ENCODE measurements around the gene FAF1. TPM values are rescaled to one million over a fixed set of nuclear protein-coding genes. Genes with fewer than 3 reads are reported as not detected.
"Not testable (repeated sequence)": the region's sequence is repeated elsewhere in the genome, so short reads cannot be mapped to it uniquely, and the experiment has no call there.

The FAF1 gene
- total RNA-seq, 2 experiments from 2014 or later = 42.3 to 114 TPM

DNA sequence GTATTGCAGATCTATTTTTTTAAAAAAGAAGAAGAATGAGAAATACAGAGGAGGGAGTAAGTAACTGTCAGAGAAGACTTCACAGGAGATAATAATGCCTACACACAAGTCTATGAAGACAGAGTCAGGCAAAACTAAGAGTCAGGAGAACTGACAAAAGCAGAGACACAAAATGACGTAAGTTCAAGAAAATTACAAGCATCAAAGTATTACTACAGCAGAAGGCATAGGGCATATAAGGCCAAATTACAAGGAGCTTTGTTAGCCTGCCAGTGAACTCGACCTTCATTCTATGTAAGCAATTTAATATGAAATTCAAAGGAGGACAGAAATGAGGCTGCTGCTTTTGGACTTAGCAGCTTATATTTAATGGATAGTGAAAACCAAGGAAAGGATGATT lies 23.7 kb downstream of the FAF1 start:
- no peak overlapping the region for H3K4me2 ChIP-seq (ENCODE audit: low read length)
- H2AFZ ChIP-seq (ENCODE audit: low read length) = no peak overlapping the region
- BruUV-seq (replicated peaks) = no TSS peak
- no peaks in the 10 kb centered on the region for H3K9me2 ChIP-seq (ENCODE audit: insufficient read depth, low read length)
- H3K9me3 ChIP-seq (ENCODE audit: low read length) = no peaks in the 10 kb centered on the region
- POLR2A ChIA-PET = interaction anchor here (0.9 to 1.1 kb wide), 2 partner anchors 16 to 192 kb away, joined by 3 to 4 read pairs; no protein-coding TSS in a partner anchor
- H3K4me1 ChIP-seq (ENCODE audit: insufficient read depth, low read length, poor library complexity, severe bottlenecking) = peaks cover 6% of the 10 kb centered on the region
- no peaks in the 10 kb centered on the region; the same call in 1 of the 2 replicates for H4K20me1 ChIP-seq (ENCODE audit: insufficient read depth, low read length)
- intact Hi-C loops (cut with micrococcal nuclease; ENCODE audit: unreplicated experiment) = no loop called here
- CTCF ChIA-PET (ENCODE audit: unreplicated experiment) = no interaction called here
- TF ChIP-seq EZH2phosphoT487 (IDR thresholded peaks at IDR 0.05; ENCODE audit: borderline replicate concordance, low read depth, low read length) = no peak
- TF ChIP-seq, protein P1, sequence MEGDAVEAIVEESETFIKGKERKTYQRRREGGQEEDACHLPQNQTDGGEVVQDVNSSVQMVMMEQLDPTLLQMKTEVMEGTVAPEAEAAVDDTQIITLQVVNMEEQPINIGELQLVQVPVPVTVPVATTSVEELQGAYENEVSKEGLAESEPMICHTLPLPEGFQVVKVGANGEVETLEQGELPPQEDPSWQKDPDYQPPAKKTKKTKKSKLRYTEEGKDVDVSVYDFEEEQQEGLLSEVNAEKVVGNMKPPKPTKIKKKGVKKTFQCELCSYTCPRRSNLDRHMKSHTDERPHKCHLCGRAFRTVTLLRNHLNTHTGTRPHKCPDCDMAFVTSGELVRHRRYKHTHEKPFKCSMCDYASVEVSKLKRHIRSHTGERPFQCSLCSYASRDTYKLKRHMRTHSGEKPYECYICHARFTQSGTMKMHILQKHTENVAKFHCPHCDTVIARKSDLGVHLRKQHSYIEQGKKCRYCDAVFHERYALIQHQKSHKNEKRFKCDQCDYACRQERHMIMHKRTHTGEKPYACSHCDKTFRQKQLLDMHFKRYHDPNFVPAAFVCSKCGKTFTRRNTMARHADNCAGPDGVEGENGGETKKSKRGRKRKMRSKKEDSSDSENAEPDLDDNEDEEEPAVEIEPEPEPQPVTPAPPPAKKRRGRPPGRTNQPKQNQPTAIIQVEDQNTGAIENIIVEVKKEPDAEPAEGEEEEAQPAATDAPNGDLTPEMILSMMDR (conservative IDR thresholded peaks at IDR 0.05; ENCODE audit: low read length) = no peak
- H3K79me2 ChIP-seq (ENCODE audit: insufficient read depth, low read depth, low read length) = peaks cover 87% of the 10 kb centered on the region
- H3K36me3 ChIP-seq (ENCODE audit: insufficient read depth, low read length) = peaks cover 41% of the 10 kb centered on the region
- DNase-seq (ENCODE audit: low spot score) = no peak
- H3K4me3 ChIP-seq (ENCODE audit: low read depth, low read length, poor library complexity, severe bottlenecking) = no peak overlapping the region
- no peak overlapping the region for H3K27ac ChIP-seq (ENCODE audit: low read depth, low read length, poor library complexity, severe bottlenecking)

DNA sequence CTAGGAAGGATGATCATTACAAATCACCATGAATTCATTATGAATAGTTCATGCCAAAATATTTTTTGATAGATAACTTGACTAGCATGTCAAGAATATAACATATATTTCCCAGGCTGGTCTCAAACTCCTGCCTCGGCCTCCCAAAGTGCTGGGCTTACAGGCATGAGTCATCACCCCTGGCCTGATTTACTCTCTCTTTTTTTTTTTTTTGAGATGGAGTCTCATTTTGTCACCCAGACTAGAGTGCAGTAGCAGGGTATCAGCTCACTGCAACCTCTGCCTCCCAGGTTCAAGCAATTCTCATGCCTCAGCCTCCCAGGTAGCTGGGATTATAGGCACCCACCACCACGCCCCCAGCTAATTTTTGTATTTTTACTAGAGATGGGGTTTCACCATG lies 24.8 kb downstream of the FAF1 start:
- DNase-seq (ENCODE audit: low spot score); intact Hi-C loops (cut with micrococcal nuclease; ENCODE audit: unreplicated experiment); H3K4me2 ChIP-seq (ENCODE audit: low read length); H3K9me2 ChIP-seq (ENCODE audit: insufficient read depth, low read length); H4K20me1 ChIP-seq (ENCODE audit: insufficient read depth, low read length); H2AFZ ChIP-seq (ENCODE audit: low read length); H3K4me3 ChIP-seq (ENCODE audit: low read depth, low read length, poor library complexity, severe bottlenecking); CTCF ChIA-PET (ENCODE audit: unreplicated experiment); BruUV-seq (replicated peaks); H3K4me1 ChIP-seq (ENCODE audit: insufficient read depth, low read length, poor library complexity, severe bottlenecking); H3K9me3 ChIP-seq (ENCODE audit: low read length); H3K27ac ChIP-seq (ENCODE audit: low read depth, low read length, poor library complexity, severe bottlenecking): not testable (repeated sequence)
- peaks cover 87% of the 10 kb centered on the region for H3K79me2 ChIP-seq (ENCODE audit: insufficient read depth, low read depth, low read length)
- peaks cover 43% of the 10 kb centered on the region for H3K36me3 ChIP-seq (ENCODE audit: insufficient read depth, low read length)
- POLR2A ChIA-PET = interaction anchor here (1.1 to 1.8 kb wide), 2 partner anchors 15 to 191 kb away, joined by 3 to 7 read pairs; no protein-coding TSS in a partner anchor

DNA sequence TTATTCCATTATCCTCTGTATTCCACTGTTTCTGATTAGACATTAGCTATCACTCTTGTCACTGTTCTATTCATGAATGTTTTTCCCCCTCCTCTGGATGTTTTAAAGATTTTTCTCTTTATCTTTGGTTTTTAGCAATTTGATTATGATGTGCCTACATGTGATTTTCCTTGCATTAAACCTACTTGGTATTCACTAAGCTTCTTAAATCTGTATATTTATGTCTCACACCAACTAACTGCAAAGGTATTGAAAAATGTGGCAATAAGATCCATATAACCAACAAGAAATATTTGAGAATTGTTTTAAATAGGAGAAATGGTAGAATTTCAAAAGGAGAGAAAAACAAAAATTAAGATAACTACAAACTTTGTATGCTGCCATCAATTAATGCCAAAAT lies 25.2 kb downstream of the FAF1 start:
- BruUV-seq (replicated peaks) = no TSS peak
- Histone ChIP-seq H3K79me2 (ENCODE audit: insufficient read depth, low read depth, low read length) (peaks cover 87% of the 10 kb centered on the region), H4K20me1 (ENCODE audit: insufficient read depth, low read length) (peaks cover 5% of the 10 kb centered on the region), H3K27ac (ENCODE audit: low read depth, low read length, poor library complexity, severe bottlenecking) (no peak overlapping the region), H3K4me3 (ENCODE audit: low read depth, low read length, poor library complexity, severe bottlenecking) (no peak overlapping the region), H2AFZ (ENCODE audit: low read length) (no peak overlapping the region), H3K36me3 (ENCODE audit: insufficient read depth, low read length) (peaks cover 42% of the 10 kb centered on the region), H3K9me3 (ENCODE audit: low read length) (no peaks in the 10 kb centered on the region), H3K9me2 (ENCODE audit: insufficient read depth, low read length) (no peaks in the 10 kb centered on the region), H3K4me1 (ENCODE audit: insufficient read depth, low read length, poor library complexity, severe bottlenecking) (peaks cover 10% of the 10 kb centered on the region), H3K4me2 (ENCODE audit: low read length) (no peak overlapping the region)
- TF ChIP-seq, protein P1 (conservative IDR thresholded peaks at IDR 0.05; ENCODE audit: low read length) = no peak
- no peak for TF ChIP-seq EZH2phosphoT487 (IDR thresholded peaks at IDR 0.05; ENCODE audit: borderline replicate concordance, low read depth, low read length)
- intact Hi-C loops (cut with micrococcal nuclease; ENCODE audit: unreplicated experiment) = no loop called here
- DNase-seq (ENCODE audit: low spot score) = no peak
- ChIA-PET POLR2A (interaction anchor here (0.7 to 1.8 kb wide), 2 partner anchors 16 to 57 kb away, joined by 3 to 7 read pairs; no protein-coding TSS in a partner anchor), CTCF (ENCODE audit: unreplicated experiment) (no interaction called here)

DNA sequence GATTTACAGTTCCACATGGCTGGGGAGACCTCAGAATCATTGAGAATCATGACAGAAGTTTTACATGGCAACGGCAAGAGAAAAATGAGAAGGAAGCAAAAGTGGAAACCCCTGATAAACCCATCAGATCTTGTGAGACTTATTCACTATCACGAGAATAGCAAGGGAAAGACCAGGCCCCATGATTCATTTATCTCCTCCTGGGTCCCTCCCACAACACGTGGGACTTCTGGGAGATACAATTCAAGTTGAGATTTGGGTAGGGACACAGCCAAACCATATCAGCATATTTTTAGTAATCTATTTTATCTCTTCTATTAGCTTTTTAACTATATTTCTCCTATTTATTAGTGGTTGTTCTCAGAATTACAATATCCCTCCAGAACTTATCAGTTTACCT lies 26.3 kb downstream of the FAF1 start:
- BruUV-seq (replicated peaks); H3K27ac ChIP-seq (ENCODE audit: low read depth, low read length, poor library complexity, severe bottlenecking); H3K4me2 ChIP-seq (ENCODE audit: low read length); H3K9me3 ChIP-seq (ENCODE audit: low read length); DNase-seq (ENCODE audit: low spot score); CTCF ChIA-PET (ENCODE audit: unreplicated experiment); H3K4me3 ChIP-seq (ENCODE audit: low read depth, low read length, poor library complexity, severe bottlenecking); H2AFZ ChIP-seq (ENCODE audit: low read length); intact Hi-C loops (cut with micrococcal nuclease; ENCODE audit: unreplicated experiment); H3K9me2 ChIP-seq (ENCODE audit: insufficient read depth, low read length); H3K4me1 ChIP-seq (ENCODE audit: insufficient read depth, low read length, poor library complexity, severe bottlenecking): not testable (repeated sequence)
- peaks cover 11% of the 10 kb centered on the region for H4K20me1 ChIP-seq (ENCODE audit: insufficient read depth, low read length)
- POLR2A ChIA-PET = interaction anchor here (1.8 kb wide), 1 partner anchor 17 kb away, joined by 7 read pairs; no protein-coding TSS in a partner anchor
- peaks cover 42% of the 10 kb centered on the region for H3K36me3 ChIP-seq (ENCODE audit: insufficient read depth, low read length)
- H3K79me2 ChIP-seq (ENCODE audit: insufficient read depth, low read depth, low read length) = peaks cover 87% of the 10 kb centered on the region

DNA sequence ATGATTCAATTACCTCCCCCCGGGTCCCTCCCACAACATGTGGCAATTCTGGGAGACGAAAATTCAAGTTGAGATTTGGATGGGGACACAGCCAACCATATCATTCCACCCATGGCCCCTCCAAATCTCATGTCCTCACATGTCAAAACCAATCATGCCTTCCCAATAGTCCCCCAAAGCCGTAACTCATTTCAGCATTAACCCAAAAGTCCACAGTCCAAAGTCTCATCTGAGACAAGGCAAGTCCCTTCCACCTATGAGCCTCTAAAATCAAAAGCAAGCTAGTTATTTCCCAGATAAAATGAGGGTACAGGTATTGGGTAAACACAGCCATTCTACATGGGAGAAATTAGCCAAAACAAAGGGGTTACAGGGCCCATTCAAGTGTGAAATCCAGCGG lies 28.0 kb downstream of the FAF1 start:
- H3K27ac ChIP-seq (ENCODE audit: low read depth, low read length, poor library complexity, severe bottlenecking); BruUV-seq (replicated peaks); H3K4me2 ChIP-seq (ENCODE audit: low read length); H3K4me3 ChIP-seq (ENCODE audit: low read depth, low read length, poor library complexity, severe bottlenecking); DNase-seq (ENCODE audit: low spot score); H2AFZ ChIP-seq (ENCODE audit: low read length); H3K9me2 ChIP-seq (ENCODE audit: insufficient read depth, low read length); H3K4me1 ChIP-seq (ENCODE audit: insufficient read depth, low read length, poor library complexity, severe bottlenecking); H3K9me3 ChIP-seq (ENCODE audit: low read length); CTCF ChIA-PET (ENCODE audit: unreplicated experiment); POLR2A ChIA-PET; intact Hi-C loops (cut with micrococcal nuclease; ENCODE audit: unreplicated experiment): not testable (repeated sequence)
- H3K79me2 ChIP-seq (ENCODE audit: insufficient read depth, low read depth, low read length) = peaks cover 91% of the 10 kb centered on the region
- H3K36me3 ChIP-seq (ENCODE audit: insufficient read depth, low read length) = peaks cover 50% of the 10 kb centered on the region
- peaks cover 11% of the 10 kb centered on the region for H4K20me1 ChIP-seq (ENCODE audit: insufficient read depth, low read length)

Data from OCI-LY7 (cell line).